GM21737 (cell line): Measurements from ENCODE around the gene OR5K3.
"Not testable (repeated sequence)": the region's sequence is repeated elsewhere in the genome, so short reads cannot be mapped to it uniquely, and the experiment has no call there.

Source experiments
- ATAC-seq: cut with Tn5 transposase; IDR thresholded peaks from one replicate; pipeline ENCODE4 v1.9.1; 2021; ENCODE audit warnings: mild to moderate bottlenecking, moderate library complexity; ENCODE audit not compliant: unreplicated experiment

Gene OR5K3

GRCh38 chr3:98390366-98390765 is at the start of gene OR5K3:
Gene OR5K3 (plus strand): TSS chr3:98390666. CDS start chr3:98390666, 0 bp downstream.
- no peak for ATAC-seq

- no peak for ATAC-seq
Measured at GRCh38 chr3:98341758-98342157, 48.7 kb upstream of the OR5K3 start.

GRCh38 chr3:98343647-98344507 is 46.6 kb upstream of the OR5K3 start:
- ATAC-seq, result no peak

DNA sequence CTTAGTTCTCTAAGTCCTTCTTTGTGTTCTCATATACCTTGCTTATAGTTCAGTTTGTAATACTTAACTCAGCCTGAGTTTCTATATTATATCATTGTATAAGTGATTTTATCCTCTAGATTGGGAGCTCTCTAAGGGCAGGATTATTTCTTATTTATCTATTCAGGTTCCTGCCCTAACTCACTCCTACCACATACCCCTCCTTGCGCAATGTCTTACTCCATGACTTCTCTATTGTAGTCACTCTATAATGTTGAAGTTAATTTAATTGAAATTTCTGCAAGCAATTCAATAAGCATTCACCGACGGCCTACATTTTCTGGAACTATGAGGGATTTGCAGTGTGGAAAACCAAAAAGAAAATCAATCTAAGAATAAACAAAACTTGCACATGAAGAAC is 40.4 kb upstream of the OR5K3 start:
- no peak for ATAC-seq

GRCh38 chr3:98353554-98353953 is 36.9 kb upstream of the OR5K3 start, which contains the start of gene OR5K4:
Gene OR5K4 (plus strand): TSS chr3:98353854. CDS start chr3:98353854, 0 bp downstream.
- ATAC-seq, result no peak

GRCh38 chr3:98359250-98359649 is 31.2 kb upstream of the OR5K3 start:
- ATAC-seq, result no peak

DNA sequence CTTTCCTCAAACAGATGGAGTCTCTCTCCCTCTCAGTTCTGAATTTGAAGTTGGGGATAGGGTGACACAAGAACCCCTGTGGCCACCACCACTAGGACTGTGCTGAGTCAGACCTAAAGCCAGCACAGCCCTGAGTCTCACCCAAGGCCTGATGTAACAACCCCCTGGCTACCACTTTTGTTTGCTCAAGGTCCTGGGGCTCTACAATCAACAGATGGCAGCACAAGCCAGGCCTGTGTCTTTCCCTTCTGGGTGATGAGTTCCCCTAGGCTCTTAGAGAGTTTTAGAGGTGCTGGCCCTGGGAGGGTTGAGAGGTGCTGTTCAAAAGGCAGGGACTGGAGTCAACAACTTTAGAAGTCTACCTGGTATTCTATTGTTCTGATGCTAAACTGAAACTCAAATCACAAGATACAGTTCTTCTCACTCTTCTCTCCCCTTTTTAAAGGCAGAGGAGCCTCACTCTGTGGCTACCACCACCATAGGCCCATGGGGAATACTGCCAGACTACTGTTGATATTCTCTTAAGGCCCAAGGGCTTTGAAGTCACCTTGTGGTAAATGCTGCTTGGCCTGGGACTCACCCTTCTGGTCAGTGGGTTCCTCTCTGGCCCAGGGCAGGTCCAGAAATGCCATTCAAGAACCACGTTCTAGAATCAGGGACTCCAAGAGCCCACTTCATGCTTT is 30.3 kb upstream of the OR5K3 start:
- ATAC-seq, result peak; percentile 77

- no peak for ATAC-seq
Measured at GRCh38 chr3:98360681-98361080, 29.8 kb upstream of the OR5K3 start.

DNA sequence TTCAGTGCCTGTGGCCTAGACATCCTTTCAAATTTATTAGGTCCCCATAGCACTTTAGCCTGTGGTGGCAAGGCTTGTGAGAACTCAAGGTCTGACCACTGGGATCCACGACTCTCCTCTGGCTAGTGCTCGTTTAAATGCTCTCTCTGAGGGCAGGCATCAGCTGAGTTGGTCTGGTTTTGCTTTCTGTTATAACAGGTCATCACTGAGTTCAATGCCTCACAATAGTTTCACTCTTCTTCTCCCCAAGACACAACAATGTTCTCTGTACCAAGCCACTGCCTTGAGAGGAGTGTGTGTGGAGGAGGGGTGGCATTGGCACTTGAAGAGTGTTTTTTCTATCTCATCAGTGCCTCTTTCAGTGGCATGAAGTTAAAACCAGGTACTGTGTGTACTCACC is 29.2 kb upstream of the OR5K3 start:
- ATAC-seq, result no peak

DNA sequence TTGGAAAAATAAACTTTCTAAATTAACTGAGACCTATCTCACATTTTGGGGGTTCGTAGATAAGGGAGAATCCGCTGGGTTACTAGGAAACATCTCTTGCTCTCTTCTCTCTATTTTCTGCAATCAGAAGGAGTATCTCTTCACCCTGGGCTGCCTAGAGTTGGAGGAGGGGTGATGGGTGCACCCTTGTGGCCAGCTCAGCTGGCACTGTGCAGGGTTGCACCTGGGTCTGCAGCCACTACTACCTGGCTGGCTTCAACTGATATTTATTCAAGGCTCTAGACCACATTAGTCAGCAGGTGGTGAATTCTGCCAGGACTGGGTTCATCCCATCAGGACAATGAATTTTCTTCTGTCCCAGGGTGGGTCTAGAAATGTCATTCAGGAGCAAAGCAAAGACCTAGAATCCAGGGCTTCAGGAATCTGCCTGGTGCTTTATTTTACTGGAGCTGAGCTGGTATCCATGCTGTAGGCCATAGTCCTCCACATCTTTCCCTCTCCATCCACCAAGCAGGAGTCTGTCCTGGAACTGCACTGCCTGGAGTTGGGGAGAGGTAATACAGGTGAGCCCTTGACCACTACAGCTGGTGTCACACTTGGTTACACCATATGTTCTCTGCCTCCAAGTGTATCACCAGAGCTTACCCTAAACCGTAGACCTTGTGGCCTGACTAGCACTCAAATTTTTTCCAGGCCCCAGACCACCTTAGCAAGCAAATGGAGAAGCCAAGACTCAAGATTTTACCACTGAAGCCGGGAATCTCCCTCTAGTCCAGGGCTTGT is 22.8 kb upstream of the OR5K3 start:
- no peak for ATAC-seq

- ATAC-seq, result no peak
Measured at GRCh38 chr3:98371186-98371585, 19.3 kb upstream of the OR5K3 start.

DNA sequence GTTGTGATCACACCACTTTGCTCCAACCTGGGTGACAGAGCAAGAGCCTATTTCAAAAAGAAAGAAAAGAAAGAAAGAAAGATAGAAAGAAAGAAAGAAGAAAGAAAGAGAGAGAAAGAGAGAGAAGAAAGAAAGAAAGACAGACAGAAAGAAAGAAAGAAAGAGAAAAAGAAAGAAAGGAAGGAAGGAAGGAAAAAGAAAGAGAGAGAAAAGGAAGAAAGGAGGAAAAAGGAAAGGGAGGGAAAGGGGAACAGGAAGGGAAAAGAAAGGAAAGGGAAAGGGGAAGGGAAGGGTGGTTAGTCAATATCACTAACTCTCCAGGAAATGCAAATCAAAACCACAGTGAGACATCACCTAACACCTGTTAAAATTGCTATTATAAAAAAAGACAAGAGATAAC is 18.6 kb upstream of the OR5K3 start:
- ATAC-seq, result no peak

DNA sequence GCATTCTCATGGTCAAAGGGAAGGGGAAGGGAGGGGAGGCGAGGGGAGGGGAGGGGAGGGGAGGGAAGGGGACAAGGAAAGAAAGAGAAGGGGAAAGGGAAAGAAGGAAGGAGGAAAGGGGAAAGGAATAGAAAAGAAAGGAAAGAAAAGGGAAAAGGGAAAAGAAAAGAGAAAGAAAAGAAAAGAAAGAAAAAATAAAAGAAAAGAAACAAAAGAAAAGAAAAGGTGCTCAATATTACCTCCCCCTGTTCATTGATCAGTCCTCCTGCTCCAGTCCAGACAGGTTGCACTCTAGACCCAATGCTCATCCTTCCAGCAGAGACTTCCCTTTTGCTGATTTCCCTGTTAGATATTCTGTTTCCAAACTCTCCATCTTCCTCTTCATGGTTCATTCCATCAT is 18.0 kb upstream of the OR5K3 start:
- ATAC-seq, result no peak

DNA sequence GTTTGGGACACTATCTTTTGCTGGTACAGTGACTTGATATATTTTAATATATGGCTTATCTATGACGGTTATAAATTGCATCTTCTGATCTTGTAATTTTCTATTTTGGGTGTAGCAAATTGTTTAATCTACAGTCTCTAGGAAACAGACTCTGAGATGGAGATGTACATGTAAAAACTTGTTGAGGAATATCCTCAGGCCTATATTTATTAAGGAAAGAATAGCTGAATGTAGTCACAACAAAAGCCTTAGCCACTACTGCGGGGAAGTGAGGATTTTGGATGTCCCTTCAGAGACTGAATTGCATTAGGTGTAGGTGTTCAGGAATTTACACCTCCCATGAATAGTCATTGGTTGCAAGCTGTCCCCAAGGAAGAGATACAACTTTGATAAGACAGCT is 13.8 kb upstream of the OR5K3 start:
- no peak for ATAC-seq

DNA sequence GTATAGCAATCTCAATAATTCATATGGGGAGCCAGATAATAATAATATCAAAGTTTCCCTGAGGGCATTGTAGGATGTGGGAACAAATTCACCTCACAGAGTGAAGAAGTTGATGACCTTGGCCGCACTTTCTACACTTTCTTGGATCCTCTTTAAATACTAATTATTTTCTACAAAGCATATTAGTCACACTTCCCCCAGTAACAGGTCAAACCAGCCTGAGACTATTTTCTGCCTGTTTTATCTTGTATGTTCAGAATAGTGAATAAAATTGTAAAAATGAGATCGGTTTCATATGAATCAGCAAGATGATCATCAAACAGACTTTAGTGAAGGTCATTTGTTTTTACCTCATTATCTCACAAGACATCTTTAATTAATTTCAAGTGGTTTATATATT is 2.3 kb upstream of the OR5K3 start:
- ATAC-seq, result no peak

DNA sequence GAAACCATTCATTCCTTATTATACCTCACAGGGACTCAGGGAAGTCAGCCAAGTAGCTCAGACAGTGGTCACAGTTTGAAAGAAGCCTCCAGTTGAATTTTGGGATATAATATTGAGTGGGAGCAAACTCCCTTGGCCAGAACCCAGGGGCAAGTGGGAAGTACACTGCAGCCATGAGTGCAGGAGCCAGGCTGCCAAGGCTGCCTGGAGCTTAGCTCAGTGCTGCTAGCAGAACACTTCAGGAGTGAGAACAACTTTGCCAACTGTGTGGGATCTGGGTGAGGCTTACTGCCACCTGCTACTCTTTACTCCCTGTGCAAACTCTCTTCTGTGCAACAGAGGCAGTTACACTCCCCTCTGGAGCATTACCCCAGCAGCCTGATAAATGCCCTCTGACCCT is 4.6 kb downstream of the OR5K3 start:
- no peak for ATAC-seq

GRCh38 chr3:98396482-98396881 is 6.0 kb downstream of the OR5K3 start:
- not testable (repeated sequence) for ATAC-seq

DNA sequence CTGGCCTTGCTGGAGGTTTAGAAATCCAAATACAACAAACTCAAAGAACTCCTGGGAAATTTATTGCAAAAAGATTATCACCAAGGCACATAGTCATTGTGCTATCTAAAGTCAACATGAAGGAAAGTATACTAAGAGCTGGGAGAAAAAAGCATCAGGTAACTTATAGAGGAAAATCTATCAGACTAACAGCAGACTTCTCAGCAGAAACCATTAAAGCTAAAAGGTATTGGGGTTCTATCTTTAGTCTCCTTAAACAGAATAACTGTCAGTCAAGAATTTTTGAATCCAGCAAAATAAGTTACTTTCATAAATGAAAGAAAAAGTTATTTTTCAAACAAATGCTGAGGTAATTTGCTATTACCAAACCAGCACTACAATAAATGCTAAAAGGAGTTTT is 8.0 kb downstream of the OR5K3 start:
- no peak for ATAC-seq

GRCh38 chr3:98402507-98402906 is 12.0 kb downstream of the OR5K3 start:
- no peak for ATAC-seq

DNA sequence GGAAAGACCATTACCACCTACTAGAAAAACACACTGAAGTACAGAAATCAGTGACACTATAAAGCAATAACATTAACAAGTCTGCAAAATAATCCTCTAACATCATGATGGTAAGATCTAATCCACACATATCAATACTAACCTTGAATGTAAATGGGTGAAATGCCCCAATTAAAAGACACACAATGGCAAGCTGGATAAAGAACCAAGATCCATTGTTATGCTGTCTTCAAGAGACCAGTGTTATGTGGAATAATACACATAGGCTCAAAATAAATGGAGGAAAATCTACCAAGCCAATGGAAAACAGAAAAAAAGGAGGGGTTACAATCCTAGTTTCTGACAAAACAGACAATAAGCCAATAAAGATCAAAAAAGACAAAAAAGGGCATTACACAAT is 13.5 kb downstream of the OR5K3 start:
- ATAC-seq, result no peak

DNA sequence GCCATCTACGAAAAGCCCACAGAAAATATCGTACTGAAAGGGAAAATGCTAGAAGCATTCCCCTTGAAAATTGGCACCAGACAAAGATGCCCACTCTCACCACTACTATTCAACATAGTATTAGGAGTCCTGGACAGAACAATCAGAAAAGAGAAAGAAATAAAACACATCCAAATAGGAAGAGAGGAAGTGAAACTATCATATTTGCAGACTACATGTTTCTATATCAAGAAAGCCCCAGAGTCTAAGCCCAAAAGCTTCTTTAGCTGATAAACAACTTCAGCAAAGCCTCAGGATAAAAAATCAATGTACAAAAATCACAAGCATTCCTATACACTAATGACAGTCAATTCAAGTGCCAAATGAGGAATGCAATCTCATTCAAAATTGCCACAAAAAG is 15.6 kb downstream of the OR5K3 start:
- ATAC-seq, result no peak
